IPS-NIHi11 (cell line): ENCODE data around the gene TSPAN18.

Source experiments
- DNase-seq: peaks from one replicate; pipeline ENCODE4 v3.0.0; 2012; ENCODE audit warnings: mixed read lengths, low spot score

The TSPAN18 gene

DNA sequence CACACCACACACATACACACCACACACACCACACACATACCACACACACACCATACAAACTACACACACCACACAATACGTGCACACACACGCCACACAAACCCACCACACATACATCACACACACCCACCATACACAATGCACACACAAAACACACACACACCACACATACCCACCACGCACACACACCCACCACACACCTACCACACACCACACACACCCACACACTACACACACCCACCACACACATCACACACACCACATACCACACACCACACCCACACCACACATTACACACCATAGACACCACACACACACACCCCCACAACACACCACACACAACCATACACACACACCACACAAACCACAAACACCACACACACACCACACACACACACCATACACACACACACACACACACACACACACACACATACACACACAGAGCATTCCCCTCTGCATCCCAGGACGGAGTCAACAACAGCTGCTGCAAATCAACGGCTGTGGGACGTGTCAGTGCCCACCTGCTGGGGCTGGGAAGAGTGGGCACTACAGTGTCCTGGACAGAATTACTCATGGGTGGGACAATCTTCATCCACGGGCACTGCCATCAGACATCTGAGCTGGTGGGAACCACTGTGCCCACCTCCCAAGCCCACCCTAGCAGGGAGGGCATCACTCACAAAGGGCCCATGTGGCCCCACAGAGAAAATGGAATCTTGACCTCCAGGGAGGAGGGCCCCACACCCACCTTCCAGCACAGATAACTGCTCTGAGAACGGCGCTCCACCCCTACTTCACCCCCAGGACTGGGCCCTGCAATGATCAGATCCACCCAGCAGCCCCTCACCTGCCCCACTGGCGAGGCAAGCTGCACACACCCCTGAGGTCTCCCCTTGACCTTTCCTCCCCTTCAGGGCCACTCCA is 215.5 kb downstream of the TSPAN18 start:
- no peak for DNase-seq

DNA sequence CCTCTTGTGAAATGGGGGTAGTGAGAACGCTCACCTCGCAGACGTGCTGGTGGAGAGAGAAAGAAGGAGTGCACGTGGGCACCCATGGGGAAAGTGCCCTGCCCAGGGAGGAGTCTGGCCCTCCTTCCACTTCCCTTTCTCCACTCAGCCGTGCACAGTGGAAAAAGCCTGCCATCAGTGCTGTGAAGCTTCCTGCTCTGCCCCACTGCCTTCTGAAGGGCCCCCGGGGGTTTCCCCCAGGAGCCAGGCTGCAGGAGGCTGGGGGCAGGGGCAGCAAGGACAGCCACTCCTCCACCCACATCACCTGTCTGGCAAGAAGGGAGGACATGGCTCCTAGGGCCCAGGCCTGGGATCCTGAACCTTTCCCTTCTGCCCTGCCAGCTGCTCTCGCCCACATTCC is 216.4 kb downstream of the TSPAN18 start:
- no peak for DNase-seq

DNA sequence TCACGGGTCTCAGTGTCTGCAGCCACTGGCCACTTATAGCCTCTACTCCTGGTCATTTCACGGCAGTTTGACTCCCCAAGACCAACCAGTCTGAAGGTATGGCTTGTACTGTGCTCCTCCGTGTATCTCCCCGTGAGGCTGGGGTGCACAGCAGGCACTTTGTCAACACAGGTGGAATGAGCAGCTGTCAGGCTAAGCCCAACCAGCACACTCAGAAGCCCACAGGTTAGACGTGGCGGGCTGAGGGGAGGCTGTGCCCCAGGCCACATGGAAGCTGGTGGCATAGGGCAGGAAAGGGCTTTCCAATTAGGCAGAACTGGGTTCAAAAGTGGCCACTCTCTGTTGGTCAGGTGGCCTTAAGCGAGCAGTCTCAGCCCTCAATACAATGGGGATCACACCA is 216.9 kb downstream of the TSPAN18 start:
- DNase-seq, result no peak

DNA sequence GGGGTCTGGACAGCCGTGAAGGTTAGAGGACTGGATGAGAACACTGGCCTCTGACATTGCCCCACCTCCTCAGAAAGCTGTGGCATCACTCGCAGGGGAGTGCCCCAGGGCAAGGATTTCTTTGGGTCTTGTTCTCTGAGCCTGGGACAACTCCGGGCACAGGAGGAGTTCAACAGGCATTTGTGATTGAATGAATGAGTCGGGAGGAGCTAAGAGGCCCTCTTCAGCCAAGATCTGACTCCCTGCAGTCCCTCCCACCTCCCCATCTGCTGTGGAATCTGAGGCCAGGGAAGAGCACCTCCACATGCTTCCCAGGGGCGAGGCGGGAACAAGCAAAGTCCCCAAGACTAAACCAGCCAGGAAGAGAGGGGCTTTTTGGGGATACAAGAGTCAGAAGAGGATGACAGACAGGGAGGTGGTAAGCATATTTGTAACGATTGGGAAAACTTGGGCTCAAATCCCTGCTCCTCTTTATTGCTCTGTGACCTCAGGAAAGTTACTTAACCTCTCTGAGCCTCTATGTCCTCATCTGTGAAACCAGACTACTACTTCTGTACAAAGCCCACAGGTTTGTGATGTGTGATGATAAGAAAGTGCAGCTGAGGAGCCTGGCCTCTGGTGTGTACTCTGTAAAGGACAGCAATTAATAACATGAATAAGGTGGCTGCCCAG is 217.6 kb downstream of the TSPAN18 start:
- no peak for DNase-seq

DNA sequence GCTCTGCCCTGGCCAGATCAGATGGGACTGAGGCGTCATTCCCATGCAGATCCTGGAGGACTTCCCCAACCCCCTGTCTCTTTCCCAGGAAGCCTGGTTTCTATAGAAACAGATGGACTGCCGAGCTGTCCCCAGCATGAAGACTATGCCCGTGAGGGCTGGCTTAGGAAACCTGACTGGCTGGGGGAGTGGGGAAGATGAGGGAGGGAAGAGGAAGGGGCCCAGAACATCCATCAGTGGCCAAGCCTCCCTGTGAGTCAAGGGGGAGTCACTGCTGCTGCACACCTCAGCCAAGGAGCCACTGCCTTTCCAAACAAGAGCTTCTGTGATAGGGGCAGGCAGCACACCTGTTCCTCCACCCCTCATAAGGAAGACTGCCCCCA is 218.1 kb downstream of the TSPAN18 start:
- DNase-seq, result no peak

DNA sequence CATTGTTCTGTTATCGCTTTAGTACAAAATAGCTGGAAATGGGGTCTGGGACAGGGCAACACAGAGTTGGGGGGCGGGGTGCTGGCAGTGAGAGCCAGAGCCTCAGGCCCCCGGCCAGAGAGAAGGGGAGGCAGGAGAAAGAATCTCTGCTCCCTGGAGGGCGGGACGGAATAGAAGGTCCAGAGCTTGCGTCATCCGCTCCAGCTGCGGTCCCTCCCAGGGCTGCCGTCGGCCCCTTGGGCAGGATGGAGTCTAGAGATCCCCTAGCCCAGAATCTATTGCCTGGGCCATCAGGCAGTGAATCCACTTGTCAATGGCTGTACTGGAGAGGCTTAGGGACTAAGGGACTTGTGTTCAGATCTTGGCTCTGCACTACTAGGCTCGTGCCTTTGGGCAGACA is 218.9 kb downstream of the TSPAN18 start:
- no peak for DNase-seq

DNA sequence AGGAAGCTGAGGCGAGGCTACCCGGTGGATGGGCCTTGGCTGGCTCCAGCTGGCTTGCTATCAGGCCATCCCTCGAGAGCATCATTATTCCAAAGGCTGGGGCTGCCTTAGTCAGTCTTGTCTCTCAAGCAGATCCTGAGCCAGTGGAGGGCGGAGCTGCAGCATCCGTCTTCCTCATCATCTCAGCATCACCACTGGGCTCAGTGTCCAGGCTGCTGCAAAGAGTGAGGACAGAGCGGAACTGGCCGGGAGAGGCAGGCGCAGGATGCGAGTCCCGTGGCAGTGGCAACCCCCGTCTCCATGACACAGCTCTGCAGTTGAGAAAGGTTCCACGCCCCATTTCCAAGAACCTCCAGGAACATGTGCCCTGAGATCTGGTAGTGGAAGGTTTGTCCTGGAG is 219.5 kb downstream of the TSPAN18 start:
- no peak for DNase-seq

DNA sequence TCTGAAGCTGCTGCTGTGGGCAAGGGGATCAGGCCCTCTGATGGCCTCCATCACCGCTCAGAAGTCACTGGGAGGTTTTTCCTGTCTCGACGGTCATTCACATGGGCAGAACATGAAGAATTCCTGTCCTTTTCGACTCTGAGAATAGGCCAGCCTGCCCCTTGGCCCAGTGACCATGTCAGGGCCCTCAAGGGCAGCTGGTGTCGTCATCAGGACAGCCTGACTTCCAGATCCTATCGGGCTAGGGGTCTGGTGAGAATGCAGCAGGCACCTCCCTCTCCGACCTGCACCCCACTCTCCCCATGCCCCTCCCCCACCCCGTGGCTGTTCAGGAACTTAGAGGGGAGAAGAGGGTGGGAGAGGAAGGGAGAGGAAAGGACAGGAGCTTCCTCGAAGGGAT is 220.4 kb downstream of the TSPAN18 start:
- DNase-seq, result no peak

DNA sequence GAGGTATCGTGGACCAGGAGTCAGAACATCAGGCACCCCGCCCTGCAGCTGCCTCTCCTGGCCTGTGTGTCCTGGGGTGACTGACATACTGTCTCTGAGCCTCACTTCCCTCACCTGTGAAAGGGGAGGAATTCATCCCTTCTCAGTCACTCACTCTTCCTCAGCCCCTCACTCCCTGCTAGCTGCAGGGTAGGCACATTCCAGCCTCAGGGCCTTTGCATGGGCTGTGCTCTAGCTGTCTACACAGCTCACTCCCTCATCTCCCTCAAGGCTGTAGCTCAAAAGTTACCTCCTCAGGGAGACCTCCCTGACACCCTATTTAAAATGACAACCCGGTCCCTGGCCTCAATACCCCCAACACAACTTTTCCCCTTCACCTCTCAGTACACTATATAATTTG is 221.4 kb downstream of the TSPAN18 start:
- no peak for DNase-seq

DNA sequence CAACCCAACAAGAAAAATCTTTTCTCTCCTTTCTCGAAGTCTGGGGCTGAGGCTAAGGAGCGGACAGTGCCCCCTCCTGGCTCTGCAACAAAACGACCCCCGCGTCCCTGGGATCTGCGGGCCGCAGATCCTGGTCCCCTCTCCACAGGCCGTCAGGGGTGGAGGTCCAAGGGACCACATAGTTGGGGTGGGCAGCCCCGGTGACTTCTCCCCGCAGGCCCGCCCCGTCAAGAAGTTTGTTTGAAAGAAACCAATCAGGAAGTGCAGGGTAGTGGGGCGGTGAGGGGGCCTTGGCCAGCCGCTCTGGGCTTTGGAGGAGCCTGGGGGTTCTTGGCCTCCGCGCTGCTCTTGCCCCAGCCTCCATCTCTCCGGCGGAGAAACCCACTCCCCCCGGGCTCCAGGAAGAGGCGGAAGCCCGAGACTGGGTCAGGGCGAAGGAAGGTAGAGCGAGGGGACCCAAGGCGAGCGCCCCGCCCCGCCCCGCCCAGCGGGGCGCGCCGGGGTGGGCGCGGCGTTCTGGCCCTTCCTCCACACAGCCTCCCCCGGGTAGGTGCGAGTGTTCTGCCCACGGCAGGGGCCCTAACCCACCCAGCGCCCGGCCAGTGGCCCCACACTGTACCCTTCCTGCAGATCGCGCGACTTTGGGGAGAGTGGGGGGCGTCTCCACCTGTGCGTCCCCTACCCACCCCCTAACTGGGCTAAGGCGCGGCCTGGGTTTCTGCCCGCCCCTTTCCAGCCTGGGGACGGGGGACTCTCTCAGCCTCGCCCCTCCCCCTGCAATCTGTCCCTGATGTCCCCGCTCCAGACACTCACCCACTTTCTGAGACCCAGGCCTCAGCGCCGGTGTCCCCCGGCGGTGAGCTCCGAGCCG is 222.6 kb downstream of the TSPAN18 start:
- peak; percentile 71 for DNase-seq

DNA sequence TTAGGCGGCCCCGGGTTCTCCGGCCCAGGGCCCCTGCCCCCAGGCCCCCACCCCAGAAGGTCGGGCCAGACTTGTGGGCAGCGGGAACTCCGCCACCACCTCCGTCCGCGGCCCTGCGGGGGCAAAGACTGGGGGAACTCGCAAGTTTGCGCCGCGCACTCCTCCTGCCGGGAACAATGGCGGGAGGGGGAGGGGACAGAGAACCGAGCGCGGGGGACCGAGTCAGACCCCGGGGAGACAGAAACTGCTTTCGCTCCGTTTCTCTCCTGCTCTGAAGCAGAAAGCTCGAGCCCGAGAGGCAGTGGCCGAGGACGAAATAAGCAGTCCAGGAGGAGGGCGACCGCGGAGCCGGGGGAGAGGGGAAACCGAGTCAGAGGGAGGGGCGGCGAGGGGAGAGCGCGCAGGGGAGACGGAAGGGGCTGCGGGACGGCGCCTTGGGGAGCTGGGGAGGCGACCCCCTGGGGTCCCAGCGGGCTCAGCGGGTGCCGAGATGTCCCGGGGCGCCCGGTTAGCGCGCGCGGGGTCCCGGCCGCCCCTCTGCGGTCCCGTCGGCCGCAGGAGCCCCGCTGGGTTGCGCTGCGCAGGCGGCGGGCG is 223.4 kb downstream of the TSPAN18 start:
- no peak for DNase-seq

DNA sequence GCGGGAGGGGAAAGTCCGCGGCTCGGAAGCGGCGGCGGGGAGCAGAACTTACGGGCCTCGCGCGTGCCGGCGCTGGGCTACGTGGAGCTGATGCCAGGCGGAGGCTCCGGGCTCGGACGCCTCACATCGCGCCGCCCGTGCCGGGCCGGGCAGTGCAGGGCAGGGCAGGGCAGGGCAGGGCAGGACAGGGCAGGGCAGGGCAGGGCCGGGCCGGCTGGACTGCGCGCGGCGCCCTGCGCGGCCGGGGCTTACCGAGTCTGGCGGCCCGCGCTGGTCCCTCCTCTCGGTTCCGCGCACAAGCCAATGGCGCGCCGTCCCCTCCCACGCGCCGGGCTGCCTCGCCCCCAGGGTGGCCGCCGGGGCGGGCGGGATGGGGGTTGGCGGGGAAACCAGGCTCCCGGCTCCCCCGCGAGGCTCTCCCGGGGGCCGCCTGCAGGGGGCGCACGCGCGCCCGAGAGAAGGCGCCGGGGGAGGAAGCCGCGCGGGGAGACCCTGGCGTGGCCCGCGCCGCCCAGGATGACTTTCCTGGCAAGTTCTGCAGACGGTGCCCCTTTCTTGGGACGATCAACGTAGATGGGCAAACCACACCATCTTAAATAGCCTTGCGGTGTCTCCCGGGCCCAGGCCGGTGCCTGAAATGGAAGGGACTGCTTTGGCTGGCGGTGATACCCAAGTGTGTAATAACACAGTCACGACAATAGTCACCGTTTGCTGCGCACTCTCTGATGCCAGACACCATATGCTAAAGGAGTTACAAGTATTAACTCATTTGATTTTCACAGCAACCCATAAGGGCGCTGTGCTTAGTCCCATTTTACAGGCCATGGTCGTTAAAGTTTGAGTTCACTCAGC is 224.1 kb downstream of the TSPAN18 start, which contains the start of gene TP53I11:
TP53I11 (minus strand) TSS at position 259 of the 852 bp plus-strand sequence. CDS start 12,548 bp downstream, outside the sequence.
- peak; percentile 82 for DNase-seq

DNA sequence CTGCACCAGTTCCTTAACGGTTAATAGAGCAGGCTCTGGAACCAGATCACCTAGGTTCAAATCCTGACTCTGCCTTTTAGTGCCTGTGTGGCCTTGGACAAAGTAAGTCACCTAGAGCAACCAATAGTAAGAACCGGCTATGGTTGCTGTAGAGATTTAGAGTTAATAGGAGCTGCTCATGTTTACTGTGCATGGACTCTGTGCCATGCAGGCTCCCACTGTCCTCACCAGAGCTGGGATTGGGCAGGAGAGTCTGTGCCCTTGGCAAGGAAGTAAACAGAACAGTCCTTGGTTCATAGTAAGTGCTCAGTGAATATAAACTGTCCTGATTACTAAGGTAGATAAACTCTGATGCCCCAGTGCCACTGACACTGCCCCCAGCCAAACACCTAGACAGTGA is 225.3 kb downstream of the TSPAN18 start:
- no peak for DNase-seq

DNA sequence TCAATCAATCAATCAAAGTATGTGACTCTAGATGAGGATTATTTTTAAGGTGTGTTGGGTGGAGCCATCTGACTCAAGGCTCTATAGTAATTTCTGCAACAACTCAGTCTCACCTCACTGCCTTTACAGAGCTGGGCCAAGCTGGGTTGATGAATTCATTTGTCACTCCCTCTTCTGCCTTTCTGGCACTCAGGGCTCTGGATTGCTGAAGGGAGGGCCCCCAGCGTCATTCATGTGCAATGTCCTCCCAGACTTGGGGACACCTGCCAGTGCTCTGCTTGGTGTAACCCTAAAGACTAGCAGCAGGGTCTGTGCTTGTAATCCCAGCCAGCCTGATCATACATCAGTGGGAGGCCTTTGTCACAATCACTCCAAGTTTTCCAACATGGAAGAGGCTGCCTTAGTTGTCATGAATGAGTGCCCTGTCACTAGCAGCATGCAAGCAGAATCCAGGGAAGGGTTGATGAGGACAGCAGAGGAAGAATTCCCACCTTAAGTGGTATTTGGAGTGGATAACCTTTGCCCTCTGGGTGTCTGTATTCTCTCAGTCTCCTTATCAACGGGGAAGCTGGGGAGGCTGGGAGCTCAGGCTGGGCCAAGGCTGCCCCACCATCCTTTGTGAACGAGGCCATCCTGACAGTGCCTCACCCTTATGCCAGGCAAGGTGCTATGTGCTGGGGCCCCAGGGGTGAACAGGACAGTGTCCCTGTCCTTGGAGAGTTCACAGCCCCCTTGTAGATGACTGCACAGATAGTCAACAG is 225.9 kb downstream of the TSPAN18 start:
- no peak for DNase-seq

DNA sequence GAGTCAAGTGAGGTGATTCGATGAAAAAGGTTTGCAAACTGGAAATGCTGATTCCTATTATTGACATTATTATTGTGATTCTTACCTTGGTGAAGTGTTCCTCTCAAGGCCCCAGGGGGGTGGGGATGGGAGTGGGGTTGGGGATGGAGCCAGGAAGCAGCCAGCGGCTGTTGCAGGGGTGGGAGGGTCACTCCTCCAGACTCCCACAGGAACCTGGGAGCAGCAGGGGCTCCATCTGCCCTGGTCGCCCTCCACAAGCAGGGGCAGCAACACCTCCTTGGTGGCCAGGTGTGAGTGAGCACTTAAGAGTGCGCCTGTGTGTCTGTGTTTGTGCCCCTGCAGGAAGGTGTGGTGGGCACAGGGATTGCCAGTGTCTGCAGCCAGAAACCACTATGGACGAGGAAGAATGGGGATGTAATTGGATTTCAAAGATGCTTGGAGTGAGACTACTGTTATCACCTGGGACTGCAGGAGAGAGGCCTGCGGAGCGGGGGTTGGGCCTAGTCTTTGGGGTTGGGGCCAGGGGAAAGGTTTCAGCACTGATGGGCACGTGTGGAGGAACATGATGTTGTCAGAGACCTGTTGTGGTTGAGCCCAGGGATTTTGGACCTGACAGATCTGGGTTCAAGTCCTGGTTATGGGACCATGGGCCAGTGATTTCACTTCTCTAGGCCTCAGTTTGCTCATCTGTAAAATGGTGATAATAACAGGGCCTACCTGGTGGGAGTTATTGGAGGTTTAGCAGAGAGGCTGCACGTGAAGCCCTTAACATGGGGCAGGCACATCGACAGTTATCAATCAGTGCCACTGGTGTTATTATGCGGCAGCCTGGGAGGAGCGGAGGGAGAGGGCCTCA is 227.5 kb downstream of the TSPAN18 start:
- DNase-seq, result no peak

DNA sequence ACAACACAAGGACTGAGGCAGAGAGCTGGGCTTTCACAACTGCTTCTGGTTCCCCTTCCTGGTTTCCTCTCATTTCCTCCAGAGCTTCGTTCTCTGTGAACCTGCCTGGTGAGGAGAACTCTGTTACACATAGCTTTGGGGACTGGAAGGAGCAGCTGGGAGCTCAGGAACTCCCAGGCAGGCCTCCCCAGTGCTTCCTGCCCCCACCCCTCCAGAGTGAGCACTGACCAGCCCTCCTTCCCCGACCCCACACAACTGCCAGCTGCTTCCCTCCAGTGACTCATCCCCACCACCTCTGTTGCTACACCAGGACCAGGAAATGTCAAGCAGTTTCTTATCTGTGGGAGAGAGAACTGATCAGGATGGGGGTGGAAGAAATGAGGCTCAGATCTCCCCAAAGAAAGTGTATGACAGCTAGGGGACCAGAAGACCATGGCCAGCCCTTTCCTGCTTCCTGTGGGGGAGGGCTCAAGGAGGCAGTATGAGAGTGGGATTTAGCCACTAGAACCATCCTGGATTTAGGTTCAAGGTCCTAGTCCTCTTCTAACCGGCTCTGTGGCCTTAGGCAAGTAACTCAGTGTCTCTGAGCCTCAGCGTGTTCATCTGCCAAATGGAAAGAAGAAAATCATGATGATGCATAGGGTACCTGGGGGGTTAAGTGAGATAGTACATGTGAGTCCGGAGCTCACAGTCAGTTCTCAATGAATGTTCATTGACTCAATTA is 228.4 kb downstream of the TSPAN18 start:
- no peak for DNase-seq

DNA sequence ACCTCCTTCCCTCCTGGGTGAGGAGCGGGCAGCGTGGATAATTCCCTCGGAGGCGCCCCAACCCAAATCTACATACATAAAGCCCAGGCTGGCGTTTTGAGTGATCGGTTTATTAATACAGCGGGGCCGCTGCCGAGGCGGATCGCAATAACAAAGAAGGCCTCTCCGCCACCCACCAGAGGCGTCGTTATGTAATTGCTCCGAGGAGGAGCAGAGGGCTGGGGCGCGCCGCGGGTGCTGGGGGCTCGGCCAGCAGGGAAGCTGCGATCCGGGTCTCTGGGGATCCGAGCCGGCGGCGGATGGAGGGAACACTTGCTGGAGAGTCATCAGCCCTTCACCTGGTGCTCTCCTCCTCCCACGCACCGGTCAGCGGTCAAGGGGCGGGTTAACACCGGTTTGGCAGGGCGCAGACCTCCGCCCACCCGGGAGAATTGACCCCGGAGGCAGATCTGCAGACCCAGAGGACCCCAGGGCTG is 230.3 kb downstream of the TSPAN18 start:
- DNase-seq, result no peak

DNA sequence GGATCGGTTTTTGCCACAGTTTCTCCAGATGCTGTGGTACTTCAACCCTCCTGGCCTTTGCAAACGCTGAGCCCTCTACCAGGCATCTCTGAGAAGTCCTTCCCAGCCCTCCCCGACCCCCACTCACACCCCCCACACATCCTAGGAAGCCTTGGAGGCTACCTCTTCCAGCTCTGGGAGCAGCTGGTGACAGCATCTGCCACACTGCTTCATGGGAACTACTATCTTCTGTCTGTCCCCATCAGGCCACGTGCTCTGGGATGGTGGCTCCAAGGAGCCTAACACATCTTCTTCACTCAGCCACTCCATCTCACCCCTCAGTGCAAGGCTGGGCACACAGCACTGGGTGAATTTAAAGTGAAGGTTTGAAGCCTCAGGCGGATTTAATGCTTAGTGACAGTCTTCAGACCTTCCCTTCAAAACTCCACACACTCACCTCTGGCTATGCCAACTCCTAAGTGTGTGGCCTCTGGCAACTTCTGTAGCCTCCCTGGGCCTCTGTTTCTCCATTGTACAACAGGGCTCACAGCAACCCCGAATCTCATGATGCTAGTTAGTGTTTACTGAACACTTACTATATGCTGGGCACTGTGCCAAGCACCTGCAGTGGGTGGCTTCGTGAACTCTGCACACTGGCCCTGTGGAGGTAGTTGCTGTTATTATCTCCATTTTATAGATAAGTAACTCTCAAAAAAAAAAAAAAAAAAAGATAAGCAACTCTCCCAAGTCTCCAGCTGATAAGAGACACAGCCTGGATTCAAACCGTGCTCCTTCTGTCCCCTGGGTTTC is 231.2 kb downstream of the TSPAN18 start:
- DNase-seq, result no peak
